GM11168 (cell line): Measurements from ENCODE around the gene GPR137B.
"Not testable (repeated sequence)": the region's sequence is repeated elsewhere in the genome, so short reads cannot be mapped to it uniquely, and the experiment has no call there.

Experiments used
- in situ Hi-C: fragments of 300-500 bp; cut with MboI; formaldehyde crosslinking; loops from one replicate; pipeline ENCODE4 v1.12.0; 2022; ENCODE audit warnings: low sequenced_read_pairs; ENCODE audit not compliant: unreplicated experiment

GPR137B gene

DNA sequence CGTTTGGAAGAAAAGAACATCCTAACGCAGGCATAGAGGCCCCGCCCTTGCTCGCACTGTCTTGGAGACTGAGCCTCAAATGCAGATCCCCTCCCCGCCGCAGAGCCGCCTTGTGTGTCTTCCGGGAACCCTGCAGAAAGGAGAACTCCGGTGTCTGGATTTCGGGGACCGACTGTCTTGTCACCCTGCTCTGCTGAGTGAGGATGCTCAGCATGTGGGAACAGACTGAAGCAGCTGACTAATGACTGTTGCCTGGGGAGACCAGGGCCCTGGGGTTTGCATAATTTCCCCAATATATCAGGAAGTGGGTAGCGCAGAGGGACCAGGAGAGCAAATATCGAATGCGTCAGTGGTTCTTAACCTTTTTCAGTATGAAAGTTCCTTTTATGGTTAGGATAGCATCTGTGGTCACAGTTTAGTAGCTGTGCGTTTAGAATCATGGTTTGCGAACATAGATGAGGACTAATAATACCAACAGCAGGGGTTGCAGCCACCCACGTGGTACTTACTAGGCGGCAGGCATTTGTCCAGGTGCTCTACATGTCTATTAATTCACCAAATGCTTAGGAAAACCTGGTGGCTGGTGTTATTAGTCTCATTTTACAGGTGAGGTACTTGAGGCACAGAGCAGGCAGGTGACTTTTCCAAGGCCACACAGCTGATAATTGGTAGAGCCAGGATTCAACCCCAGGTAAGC is 14.3 kb downstream of the GPR137B start:
- in situ Hi-C loops: no loop called here

GRCh38 chr1:236158072-236158471 is 15.7 kb downstream of the GPR137B start:
- in situ Hi-C loops: not testable (repeated sequence)

GRCh38 chr1:236158719-236159118 is 16.4 kb downstream of the GPR137B start:
- in situ Hi-C loops: no loop called here

DNA sequence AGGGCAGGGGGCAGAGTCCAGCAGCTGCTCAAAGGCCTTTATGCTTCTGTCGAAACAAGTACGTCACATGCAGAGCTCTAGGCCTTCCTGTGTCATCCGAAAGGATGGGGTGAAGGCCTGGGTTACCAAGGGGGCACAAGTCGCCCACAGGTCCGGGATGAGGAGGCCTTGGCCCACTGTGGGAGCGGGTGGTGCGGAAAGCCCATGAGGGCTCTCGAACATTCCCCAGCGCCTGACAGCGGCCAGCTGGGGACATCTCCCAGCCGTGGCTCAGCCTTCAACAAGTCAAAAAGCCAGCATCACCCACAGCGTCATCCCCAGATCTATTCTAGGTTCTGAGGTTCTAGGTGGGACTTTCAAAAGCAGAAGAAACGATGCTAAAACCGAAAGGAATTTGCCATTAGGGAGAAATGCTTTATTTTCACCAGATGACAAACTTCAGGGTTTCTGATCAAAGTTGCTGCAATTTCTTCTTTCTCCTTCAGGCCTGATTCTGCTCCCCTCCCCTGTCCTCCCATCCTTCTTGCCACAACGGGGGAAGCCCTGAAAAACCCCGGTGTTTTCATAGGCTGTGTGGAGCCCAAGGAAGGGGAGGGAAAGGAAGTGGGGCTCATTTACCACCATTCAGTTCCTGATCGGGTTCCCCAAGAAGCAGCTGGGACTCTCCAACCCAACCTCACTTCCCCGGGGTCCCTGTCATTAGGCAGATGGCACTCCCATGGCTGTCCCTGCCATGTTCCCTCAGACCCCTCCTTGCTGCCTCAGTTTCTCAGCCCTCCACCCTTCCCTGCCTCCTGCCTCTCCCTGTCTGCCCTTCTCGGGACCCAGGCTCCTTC is 17.6 kb downstream of the GPR137B start:
- in situ Hi-C loops: no loop called here

- in situ Hi-C loops: no loop called here
These were observed 18.3 kb downstream of the GPR137B start for GRCh38 chr1:236160540-236161127.

DNA sequence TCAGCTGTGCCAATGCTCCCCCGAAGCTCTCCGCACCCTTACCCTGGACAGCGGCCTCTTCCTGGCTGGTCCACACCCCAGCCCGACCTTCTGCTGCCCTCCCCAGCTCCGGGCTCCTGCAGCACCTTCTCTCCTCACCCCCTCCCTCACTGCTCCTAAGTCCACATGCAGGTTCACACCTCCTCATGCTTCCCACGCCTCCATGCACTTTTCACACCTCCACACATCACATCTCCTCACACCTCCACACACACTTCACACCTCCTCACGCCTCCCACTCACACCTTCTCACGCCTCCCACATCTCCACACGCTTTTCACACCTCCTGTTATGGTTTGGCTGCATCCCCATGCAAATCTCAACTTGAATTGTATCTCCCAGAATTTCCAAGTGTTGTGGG is 18.9 kb downstream of the GPR137B start:
- in situ Hi-C loops: no loop called here

DNA sequence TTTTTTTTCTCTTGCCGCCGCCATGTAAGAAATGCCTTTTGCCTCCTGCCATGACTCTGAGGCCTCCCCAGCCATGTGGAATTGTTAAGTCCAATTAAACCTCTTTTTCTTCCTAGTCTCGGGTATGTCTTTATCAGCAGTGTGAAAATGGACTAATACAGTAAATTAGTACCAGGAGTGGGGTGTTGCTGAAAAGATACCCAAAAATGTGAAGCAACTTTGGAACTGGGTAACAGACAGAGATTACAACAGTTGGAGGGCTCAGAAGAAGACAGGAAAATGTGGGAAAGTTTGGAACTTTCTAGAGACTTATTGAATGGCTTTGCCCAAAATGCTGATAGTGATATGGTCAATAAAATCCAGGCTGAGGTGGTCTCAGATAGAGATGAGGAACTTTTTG is 19.4 kb downstream of the GPR137B start:
- in situ Hi-C loops: not testable (repeated sequence)

GRCh38 chr1:236163463-236164153 is 21.3 kb downstream of the GPR137B start:
- in situ Hi-C loops: no loop called here

DNA sequence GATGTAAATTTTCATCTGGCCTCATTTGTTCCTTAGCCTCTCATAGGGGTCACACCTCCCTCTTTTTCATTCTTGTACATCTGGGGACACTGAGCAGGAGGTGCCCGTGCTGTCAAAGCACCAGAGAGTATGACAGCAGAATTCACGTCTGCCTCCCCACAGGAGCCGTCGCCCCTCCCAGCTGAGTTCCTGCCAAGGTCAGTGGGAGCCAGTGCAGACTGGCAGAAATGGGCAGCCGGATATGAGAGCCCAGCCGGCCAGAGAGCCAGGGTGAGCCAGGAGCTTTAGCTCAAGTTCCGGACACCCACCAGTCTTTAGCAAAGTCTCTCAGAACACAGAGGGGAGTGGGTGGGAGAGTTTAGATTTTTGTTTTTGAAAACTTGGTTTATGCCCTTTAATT is 21.9 kb downstream of the GPR137B start:
- in situ Hi-C loops: no loop called here

- in situ Hi-C loops: no loop called here
These were observed 23.1 kb downstream of the GPR137B start for GRCh38 chr1:236165238-236165981.

DNA sequence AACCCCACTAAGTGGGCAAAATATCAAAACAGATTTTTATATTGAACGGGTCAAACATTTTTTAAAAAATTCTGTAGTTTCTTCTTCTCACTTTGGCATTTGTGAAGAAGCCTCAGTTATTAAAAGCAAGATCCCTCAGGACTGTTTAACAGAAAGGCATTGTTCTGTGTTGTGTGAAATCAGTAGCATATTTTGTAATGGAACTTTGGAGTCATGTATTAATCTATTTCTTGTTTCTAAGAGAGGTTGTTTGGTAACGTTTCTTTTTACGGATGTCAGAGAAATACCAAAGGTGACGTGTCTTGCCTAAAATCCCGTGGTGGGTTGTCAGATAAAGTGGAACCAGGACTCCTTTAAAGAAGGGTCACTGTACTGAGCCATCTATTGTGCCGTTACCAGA is 23.7 kb downstream of the GPR137B start:
- in situ Hi-C loops: no loop called here

DNA sequence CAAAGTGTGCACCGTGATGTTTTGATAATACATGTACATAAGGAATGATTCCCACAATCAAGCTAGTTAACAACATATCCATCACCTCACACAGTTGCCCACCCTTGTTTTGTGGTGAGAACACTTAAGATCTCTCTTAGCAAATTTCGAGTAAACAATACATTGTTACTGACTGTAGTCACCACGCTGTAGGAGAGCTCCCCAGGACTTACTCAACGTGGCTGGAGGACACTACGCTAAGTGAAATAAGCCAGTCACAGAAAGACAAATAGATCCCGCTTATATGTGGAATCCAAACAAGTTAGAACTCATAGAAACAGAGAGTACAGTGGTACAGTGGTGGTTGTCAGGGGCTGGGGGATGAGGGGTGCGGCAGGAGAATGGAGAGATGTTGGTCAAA is 24.8 kb downstream of the GPR137B start:
- in situ Hi-C loops: no loop called here

- in situ Hi-C loops: no loop called here
These were observed 25.2 kb downstream of the GPR137B start for GRCh38 chr1:236167578-236167977.

DNA sequence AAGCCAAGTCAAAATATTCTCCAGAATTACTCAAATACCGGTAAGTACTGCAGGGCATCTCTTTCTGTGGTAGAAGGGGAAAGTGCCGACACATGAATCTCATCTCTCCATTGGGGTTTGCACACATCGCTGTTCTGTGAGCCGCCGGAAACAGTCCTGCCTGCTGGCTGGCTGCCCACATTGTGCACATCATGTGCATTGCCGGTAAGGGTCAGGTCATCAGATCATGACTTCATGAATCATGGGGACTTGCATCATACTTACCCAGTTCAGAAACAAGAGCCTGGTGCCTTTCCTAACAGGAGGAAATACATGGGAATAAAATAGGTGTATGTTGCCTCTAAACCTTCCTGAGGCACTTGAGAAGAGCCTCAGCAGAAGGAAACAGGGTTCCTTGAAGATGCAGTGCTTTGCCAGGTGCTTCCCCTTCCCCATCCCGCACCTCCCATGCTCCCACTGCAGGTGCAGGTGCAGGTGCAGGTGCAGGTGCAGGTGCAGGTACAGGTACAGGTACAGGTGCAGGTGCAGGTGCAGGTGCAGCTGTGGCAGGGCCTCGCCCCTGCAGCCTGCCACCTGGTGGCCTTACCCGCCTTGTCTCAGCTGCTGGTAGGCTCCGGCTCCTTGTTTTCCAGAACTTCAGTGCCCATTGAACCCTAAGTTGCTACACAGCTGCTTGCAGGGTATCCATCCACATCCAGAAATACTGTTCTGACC is 26.5 kb downstream of the GPR137B start:
- in situ Hi-C loops: no loop called here

DNA sequence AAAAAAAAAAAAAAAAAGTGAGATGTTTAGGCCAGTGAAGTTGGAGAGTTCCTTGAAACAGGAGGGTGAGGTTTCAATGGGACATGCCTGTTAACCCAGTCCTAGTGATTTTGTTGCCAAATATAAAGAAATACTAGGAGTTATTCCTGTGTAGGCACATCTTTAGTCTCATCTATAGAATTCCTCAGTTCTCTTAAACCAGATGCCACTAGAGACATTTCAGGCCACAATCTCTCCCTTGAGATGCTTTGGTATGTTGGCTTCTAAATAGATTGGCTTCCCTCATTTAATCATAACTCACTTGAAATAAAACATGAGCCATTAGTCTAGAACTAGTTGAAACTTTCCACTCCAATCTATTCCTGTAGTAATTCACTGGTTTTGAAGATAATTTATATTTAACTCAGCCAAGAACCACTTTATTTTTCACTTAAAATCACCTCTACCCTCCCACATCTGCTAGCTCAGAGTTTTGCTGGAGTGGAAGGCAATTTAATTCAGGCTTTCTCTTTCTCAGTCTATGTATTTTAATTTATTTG is 29.8 kb downstream of the GPR137B start:
- in situ Hi-C loops: no loop called here

DNA sequence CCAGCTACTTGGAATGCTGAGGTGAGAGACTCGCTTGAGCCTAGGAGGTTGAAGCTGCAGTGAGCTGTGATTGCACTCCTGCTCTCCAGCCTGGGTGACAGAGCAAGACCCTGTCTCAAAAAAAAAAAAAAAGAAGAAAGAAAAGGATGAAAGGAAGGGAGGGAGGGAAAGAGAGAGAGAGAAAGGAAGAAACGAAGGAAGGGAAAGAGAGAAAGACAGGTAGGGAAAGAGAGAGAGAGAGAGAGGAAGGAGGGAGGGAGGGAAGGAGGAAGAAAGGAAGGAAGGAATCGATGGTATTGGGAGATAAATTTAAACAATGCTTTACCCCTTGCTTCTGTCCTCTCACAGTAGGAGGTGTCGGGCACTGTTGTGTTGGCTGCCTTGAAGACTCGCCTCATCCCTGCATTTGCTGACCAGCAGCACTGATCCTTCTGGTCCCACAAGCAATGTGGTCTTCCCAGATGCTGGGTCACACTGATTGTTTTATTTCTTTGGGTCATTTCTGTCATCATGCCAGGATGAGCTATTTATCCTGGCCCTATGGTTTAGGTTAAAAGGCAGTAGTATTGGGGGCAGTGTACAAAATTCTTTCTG is 30.9 kb downstream of the GPR137B start:
- in situ Hi-C loops: no loop called here

DNA sequence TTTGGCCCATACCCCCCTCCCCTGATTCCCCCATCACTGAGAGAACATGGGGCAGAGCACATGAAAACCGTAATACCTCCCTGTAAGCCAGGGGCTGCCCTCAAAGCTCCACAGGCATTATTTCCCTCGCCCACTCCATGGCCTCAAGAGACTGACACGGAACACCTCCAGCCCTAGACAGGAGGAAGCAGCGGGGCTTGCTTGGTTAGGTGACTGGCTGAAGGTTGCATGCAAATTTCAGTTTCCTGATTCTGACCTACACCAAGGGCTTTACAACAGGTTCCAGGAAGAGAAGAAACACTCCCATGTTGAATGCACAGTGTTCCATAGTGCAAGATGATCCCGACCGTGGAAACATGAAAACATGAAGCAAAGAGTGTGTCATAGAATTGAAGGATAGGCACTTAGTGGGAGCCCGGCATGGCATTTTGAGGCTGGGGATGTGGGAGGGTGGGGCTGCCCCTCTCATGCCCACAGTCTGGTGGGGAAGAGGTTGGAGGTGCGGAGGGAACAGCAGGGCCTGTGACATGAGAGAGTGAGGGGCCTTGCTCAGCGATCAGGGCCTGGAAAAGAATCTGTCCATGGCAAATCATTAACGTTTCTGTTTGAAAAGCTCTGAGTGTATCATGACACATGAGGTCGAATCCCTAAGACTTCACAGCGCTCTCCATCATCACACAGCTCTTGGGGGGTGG is 33.5 kb downstream of the GPR137B start:
- in situ Hi-C loops: no loop called here
